RCC 7860 (cell line): Measurements from ENCODE around the gene RAPGEF5.

Source experiments
- DNase-seq: peaks from one replicate; pipeline ENCODE4 v3.0.0-alpha.2; 2015; ENCODE audit warnings: low spot score
- FAIRE-seq: peaks from 2 replicates; lab custom pipeline; 2012; peaks lifted over from hg19 to GRCh38; lab: Jason Lieb, UNC

Gene RAPGEF5

DNA sequence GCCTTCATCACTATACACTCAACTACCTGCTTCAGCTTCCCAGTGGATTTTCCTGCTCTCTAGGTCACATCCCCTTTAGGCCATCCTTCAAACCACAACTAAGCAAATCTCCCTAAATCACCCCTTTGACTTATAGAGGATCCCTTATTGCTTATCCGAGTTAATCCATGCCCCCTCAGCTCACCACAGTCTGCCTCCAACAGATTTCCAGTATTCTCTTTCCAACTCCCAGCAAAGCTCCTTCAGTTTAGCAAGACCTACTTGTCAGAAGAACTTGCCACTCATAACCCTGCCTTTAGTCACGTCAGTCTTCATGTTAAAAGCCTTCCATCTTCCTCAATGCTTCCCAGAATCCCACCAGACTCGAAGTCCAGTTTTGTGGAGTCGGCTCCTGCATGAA is 38.6 kb downstream of the RAPGEF5 start:
- FAIRE-seq (no peak), DNase-seq (no peak)

DNA sequence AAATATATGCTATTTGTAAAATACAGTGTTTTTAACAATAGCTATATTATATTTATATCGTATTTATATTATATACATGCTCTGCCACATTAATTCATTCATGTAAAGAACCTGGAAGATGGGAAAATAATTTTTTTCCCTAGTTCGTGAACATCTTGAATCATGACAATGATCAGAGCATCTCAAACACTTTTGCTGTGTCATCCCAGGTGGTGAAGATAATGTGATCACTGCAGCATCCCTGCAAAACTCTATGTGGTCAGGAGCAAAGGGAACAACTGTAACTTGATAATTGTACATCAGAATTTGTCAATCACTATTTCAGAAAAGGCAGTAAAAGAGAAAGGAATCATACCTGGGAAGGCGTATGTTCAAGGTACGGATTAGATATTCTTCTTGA is 39.3 kb downstream of the RAPGEF5 start:
- no peak for FAIRE-seq
- DNase-seq, result no peak

DNA sequence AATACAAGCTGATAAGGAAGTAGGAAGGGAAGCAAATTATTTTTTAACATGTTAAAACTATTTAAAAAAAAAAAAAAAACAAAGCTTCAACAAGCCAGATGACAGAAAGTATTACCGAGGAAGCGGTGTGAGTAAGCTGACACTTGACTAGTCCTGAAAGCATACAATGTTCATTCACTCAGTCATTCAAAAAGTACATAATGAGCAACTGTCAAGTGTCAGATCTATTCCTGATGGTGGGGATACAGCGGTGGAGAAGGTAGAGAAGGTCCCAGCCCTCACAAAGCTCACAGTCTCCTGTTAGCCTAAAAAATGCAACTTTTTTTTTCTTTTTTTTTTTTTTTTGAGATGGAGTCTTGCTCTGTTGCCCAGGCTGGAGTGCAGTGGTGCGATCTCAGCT is 40.0 kb downstream of the RAPGEF5 start:
- FAIRE-seq (no peak), DNase-seq (no peak)

DNA sequence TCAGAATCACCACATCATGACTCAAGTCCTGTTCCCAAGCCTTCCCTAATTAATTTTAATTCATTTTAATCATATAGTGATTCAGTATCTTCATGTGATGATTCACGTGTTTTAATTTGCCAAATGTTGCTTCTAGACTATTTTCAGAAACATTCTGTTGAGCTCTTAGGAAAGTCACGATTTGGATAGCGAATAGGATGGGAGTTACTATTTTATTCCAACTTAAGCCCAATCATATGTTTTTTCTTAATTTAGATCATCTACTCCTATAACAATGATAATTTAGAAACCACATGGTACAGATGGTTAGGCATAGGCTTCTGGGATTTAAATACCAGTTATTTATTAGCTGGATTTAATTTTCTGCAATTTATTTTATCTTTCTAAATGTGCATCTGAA is 49.1 kb downstream of the RAPGEF5 start:
- DNase-seq, result no peak
- no peak for FAIRE-seq

DNA sequence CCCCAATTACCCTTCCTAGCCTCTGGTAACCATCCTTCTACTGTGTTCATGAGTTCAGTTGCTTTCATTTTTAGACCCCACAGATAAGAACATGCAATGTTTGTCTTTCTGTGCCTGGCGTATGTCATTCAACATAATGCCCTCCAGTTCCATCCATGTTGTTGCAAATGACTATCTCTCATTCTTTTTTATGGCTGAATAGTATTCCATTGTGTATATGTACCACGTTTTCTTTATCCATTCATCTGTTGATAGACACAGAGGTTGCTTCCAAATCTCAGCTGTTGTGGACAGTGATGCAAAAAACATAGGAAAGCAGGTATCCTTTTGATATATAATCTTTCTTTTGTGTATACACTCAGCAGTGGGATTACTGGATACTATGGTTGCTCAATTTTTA is 51.2 kb downstream of the RAPGEF5 start:
- no peak for FAIRE-seq
- no peak for DNase-seq

DNA sequence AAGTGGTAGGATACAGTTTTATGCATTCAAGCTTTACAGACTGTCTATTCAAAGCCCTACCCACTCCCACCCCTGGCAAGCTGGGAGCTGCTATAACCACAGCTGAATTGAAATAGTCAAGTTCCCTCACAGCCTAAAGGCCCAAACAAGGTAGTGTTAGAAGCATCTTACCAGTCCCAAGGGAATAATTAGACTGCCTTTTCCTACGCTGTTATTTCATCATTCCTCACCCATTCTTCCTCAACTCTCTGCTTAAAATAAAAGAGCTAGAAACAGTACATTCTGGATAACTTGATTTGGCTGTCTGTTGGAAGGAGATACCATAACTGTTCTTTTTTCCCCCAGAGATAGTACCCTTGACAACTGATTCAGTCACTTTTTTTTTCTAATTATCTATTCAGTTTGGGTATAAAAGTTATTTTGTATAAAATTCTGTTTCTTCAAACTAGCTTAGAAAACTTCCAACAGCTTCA is 54.0 kb downstream of the RAPGEF5 start:
- FAIRE-seq (no peak), DNase-seq (no peak)

DNA sequence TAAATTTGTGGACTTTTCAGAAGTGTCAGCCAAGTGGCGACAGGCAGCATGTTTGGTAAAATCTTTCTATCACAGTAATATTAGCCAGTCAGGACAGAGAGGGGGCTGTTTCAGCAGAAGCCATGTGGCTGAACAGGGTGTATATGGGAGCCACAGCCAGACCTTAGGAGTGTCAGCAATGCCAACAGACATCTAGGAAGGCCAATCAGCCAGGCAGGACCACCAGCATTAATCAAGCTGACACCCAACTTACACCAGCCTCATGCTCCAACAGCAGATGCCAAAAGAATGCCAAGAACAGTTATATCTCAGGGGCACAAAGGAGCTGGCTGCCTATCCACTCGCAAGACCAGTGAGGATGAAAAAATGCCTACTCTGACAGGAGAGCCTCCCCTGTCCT is 54.8 kb downstream of the RAPGEF5 start:
- FAIRE-seq, result no peak

DNA sequence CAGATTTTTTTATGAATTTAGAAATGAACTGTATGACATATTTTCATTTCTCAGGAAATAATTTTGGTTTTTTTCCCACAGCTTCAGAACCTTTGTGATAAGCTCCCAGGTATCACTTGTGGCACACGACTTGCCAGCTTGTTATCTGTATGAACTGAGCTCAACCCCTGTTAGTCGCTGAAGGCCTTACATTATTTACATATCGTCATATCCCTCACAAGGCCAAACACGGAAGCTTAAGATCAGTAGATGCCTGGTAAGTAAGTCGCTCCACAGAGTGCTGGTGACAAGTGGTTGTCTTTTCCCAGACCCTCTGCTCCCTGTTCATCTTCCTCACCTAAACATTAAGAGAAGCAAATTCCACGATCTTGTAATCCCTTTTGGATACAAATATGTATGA is 55.2 kb downstream of the RAPGEF5 start:
- DNase-seq (no peak), FAIRE-seq (no peak)

More for the DNA sequence above, 54.8 kb downstream of the RAPGEF5 start:
- no peak for DNase-seq

DNA sequence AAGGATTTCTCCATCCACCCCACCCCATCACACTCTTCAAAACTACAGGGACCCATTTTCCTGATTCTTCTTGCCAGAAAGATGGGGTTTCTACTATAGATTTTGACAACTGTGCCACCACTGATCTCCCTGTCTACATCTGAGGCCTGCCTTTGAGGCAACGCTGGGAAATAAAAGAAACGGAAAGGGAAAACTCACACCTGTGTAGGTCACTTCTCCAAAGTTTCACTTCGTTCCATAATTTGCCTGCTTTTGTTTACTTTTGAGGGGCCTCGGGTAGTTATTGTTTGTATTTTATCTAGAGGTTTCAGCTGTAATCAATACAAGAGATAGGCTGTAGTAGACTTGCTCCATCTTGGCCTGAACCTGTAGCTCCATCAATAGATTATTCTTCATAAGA is 56.1 kb downstream of the RAPGEF5 start:
- no peak for FAIRE-seq
- DNase-seq, result no peak

DNA sequence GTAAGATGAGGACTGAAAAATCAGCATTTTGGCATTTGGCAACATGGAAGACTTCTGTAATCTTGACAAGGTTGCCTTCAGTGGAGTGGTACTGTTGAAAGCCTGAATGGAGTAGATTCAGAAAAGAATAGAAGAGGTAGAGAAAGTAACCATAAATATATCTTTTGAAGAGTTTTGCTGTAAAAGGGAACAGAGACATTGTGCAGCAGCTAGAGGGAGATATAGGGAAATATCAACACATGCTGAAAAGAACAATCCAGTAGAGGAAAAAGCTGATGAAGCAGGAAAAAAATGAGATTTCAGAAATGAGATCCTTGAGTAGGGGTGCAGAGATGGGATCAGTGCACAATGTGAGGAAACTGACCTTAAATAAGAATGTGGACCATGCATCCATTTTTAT is 60.0 kb downstream of the RAPGEF5 start:
- no peak for FAIRE-seq
- no peak for DNase-seq

DNA sequence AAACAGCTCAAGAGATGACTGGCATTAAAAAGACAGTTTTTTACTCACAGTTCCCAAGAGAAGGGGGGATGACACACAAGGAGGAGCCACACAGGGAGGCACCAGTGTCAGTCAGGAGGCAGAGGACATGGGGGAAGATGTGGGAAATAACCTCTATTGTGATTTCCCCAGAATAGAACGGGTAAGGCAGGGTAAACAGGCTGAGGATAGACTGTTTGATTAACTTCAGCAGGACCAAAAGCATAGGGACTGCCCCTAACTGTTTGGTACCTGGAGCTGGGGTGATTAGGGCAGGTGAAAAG is 60.7 kb downstream of the RAPGEF5 start:
- no peak for FAIRE-seq
- no peak for DNase-seq

DNA sequence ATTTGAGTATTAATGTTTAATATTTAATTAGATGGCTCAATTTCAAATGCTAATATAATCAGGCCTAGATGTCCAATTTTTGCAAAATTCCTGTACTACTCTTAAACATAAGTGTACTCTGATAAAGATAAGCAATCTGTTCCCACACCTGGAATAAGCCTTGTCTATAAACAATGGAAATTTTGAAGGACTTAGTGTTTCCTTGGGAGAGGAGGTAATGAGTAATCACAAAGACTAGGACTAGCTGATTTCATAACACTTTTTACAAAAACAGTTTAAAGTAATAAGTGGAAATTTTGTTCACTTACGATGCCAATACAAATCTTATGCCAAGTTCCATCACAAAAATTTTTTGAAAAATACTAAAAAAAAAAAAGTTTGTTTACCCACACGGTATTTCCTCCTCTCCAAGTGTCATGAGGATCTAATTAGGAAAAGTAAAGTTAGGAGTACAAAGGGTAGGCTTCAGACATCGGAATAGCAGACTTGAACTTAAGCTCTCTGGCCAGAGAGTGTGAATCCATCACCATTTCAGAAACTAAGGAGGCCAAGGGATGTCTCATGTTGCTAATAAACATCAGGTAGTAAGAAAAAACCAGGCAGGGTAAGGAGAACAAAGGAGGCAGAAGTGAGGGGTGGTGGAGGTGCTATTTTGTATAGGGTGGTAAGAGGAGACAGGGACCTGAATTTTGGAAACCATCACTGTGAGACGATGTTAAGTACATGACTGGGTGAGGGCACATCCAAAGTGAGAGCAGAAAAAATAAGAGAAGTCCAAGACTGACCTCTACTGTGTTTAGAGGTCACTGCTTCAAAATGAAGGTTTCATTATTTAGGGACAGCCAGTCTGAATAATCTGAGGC is 61.3 kb downstream of the RAPGEF5 start:
- FAIRE-seq (no peak), DNase-seq (no peak)

DNA sequence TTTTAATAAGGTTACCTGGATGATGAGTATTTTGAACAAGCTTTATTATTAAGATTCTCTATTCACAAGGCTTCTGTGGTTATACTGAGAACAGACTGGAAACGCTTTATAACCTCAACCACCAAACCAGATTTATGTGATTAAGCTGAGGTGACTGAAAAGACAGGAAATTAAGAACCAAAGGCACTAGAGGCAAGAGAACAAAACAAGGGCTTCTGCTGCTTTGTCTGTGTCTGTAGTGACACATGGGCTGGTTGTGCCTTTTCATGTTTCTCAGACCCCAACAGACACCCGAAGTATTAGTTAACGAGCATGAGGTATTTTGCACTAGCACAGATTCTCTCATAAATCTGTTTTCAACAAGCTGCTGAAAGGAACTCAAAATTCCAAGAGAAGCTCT is 64.4 kb downstream of the RAPGEF5 start:
- FAIRE-seq (no peak), DNase-seq (no peak)

DNA sequence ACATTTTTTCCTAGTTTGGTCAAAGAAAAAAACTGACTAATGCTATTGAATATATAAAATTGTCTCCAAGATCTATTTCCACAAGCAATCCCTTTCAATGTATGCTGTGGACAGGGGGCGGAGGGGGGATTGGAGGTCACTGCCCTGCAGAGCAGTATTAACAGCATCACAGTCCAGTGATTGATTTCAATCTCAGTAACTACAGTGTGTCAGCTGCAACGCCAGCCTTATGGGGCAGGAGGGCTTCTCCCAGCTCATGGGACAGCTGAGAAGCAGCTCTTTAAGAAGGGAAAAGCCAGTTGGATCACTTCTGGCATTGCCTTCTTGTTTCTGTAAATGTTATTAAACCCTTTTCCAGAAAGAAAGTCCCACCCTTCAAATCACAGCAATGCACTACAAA is 65.0 kb downstream of the RAPGEF5 start:
- FAIRE-seq (no peak), DNase-seq (no peak)

DNA sequence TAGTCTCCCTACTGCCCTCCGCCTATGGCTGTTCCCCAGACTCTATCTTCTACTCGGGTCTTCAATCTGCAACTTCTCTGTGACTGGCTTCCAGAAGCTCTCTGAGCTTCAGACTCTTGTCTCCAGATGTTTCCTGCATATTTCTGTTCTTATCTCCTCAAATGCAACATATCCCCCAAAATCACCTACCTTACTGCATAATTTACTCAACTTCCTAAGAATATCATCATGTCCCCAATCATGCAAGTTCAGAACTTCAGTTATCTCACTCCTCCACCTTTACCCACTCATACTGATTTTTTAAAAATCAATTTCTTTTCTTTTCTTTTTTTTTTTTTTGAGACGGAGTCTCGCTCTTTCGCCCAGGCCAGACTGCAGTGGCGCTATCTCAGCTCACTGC is 68.8 kb downstream of the RAPGEF5 start:
- DNase-seq, result no peak
- no peak for FAIRE-seq

DNA sequence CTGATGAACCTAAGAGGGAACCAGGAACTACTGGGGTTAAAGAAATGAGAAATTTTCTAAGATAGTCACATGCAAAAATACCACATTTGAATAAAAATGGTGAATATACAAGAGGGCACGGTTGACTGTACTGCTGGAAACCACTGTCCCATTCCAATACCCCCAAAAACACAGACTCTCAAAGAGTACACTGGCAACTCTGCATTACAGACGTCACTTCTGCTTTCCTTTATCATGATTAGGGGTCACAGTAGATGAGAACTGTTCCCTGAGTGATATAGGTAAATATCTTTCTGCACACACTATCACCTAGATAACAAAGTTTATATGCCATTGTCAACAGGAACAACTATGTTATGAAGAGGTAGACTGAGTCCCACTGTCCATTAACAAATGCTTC is 69.5 kb downstream of the RAPGEF5 start:
- FAIRE-seq, result no peak
- DNase-seq, result no peak

DNA sequence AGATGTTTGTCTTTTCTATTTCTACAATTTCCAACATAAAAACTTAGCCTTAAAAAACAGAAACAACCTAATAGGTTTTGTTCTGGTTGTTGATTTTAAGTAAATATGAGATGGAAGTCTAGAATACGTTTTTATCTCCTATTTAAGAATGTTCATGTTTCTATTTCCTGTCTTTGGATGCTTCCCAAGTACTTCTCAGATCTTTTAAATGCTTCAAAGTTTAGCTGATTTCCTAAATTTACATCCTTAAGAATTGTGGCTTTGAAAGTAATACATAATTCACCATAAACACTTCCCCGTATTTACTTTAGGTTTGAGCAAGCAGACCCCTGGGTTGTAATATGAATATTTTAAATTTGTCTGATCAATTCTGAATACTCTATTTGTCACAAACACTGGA is 70.5 kb downstream of the RAPGEF5 start:
- FAIRE-seq, result no peak
- DNase-seq, result no peak

DNA sequence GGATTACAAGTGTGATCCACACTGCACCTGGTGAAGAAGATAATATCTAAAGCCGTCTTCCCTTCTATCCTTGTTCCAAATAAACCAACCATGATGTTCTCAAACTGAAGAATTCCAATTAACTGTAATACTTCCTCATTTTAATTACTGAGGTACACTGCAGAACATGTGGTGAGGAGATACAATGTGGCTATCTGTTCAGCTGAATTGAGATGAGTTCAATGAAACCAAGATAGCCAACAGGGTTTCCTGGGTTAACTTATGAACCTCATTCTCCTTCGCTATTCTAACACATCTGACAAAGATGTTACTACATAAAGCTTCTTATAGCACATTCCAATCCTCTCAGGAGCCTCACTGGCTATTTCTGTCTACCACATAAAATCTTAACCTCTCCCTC is 75.5 kb downstream of the RAPGEF5 start:
- DNase-seq, result no peak
- no peak for FAIRE-seq

DNA sequence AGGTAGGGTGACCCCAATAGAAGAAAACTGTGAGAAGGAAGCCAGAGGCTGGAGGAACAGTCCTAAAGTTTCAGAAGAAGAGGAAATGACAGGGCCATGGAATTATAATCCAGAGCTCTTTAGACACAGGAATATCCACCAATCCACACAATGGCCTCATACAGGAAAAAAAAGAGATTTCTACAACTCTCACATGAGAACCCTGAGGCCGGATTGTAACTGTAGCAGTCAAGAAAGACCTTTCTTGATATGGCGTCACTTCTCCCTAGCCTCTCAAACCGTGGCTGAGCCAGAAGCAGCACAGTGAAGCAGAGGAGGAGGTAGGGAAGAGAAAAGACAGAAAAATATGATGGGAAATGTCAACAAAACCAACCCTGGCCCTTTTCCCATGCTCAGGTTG is 76.9 kb downstream of the RAPGEF5 start:
- no peak for FAIRE-seq
- no peak for DNase-seq

DNA sequence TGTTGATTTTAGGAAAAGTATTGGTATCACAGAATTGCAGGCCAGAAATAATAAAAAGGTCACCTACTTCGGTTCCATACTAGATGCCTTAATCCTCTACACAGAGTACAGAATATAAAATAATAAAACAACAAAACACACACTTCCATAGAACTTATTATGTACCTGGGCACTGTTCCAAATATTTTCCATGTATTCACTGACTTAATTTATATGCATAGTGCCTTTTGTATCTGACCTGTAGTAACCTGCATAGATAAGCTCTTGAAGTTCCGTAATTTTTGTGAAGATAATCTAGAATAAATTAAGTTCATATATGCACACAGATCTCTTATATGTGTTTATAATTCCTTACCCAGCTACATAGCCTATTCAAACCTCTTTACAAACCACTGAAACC is 78.3 kb downstream of the RAPGEF5 start:
- DNase-seq (no peak), FAIRE-seq (no peak)

DNA sequence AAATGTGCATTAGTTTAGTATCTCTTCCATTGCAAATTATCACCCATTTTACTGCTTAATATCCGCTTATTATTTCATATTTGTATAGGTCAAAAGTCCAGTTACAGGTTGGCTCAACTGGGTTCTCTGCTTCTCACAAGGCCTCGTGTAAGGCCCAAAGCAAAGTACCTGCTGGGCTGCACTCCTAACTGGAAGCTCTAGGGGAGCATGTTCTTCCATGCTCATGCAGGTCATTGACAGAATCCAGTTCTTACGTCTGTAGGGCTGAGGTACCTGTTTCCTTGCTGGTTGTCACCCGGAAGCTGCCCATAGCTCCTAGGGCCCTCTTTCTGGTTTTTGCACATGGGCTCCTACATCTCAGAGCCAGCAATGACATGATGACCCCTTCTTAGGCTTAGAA is 79.6 kb downstream of the RAPGEF5 start:
- no peak for DNase-seq
- FAIRE-seq, result no peak

DNA sequence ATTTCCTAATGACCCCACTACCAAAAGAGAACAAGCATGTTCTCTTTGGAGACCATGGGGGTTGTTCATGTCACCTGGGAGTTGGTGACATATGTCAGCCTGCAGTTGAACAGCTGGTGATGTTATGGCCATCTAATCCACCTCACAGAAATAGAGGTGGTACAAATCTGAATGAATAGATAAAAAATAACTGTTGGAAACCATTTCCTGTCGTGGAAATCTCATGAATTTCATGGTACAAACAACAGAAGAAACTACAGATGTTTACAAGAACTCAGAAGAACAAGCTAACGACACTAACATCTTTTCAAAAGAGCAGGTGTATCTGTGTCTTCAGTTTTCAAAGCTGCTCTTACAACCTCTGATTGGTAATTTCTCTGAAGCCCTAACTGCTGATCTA is 81.3 kb downstream of the RAPGEF5 start:
- DNase-seq, result no peak
- no peak for FAIRE-seq

DNA sequence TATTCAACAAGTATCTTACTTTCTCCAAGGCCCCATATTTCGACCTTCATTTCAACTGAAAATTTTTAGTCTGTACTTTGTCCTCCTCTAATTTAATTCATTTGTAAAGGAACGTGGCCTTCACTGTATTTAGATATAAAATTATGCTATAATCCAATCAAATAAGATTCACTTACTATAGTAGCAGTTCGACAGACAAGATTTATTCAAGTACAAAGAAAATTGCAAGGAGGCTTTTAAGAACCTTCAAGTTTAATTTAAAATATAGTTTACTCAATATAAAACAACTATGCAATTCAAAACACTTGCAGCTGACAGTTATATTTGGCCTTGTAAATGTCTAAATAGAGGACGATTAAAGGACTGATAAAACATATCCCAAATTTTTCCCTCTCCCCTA is 85.6 kb downstream of the RAPGEF5 start:
- DNase-seq, result no peak
- no peak for FAIRE-seq
